PC-9 (cell line): ENCODE measurements around the gene GPR152. TPM values are rescaled to one million over a fixed set of nuclear protein-coding genes. Genes with fewer than 3 reads are reported as not detected.

Experiments used
- BruUV-seq: library from RNA; stranded (reverse); fragments of 400-500 nt; replicated peaks from 2 replicates; lab custom pipeline; 2021; lab: Mats Ljungman, UMichigan
- CTCF ChIA-PET: fragments of 300-600 bp; sonication (Branson Sonifier 250); formaldehyde crosslinking; loops from one replicate; lab custom pipeline; 2022; ENCODE audit warnings: antibody characterized with exemption; lab: Charles Lee
- POLR2A ChIA-PET: fragments of 300-600 bp; sonication (Branson Sonifier 250); formaldehyde crosslinking; loops from one replicate; lab custom pipeline; 2022; ENCODE audit warnings: antibody characterized with exemption; ENCODE audit not compliant: unreplicated experiment; lab: Charles Lee
- DNase-seq, 2 experiments: peaks; one replicate each; pipeline versions ENCODE4 v3.0.0 to v3.0.0-alpha.2; 2015 to 2022; ENCODE audit warnings: mixed read lengths in 1 of 2
- H2AFZ ChIP-seq: fragments of 200-600 bp; sonication (generic); 2 replicates; pipeline ENCODE4 v1.8.1; 2017; ENCODE audit warnings: antibody characterized with exemption
- H3F3A ChIP-seq: fragments of 200-600 bp; sonication (generic); 2 replicates; pipeline ENCODE4 v1.8.1; 2017; ENCODE audit warnings: antibody characterized with exemption, mild to moderate bottlenecking, low read depth; ENCODE audit not compliant: insufficient read depth
- H3K27ac ChIP-seq: fragments of 200-600 bp; sonication (generic); 2 replicates; pipeline ENCODE4 v1.6.1; 2016; ENCODE audit warnings: mixed run types
- H3K27me3 ChIP-seq: fragments of 200-600 bp; sonication (generic); 2 replicates; pipeline ENCODE4 v1.6.1; 2016; ENCODE audit warnings: low read depth, mixed run types; ENCODE audit not compliant: insufficient read depth
- H3K36me3 ChIP-seq: fragments of 200-600 bp; sonication (generic); 2 replicates; pipeline ENCODE4 v1.6.1; 2016; ENCODE audit warnings: low read depth, mixed run types
- H3K4me1 ChIP-seq: fragments of 200-600 bp; sonication (generic); replicated peaks from 2 replicates; pipeline ENCODE4 v1.6.1; 2016; ENCODE audit warnings: mixed run types; ENCODE audit not compliant: insufficient read depth
- H3K4me2 ChIP-seq: fragments of 200-600 bp; sonication (generic); 2 replicates; pipeline ENCODE4 v1.6.1; 2017; ENCODE audit warnings: mixed run types
- H3K4me3 ChIP-seq: fragments of 200-600 bp; sonication (generic); 2 replicates; pipeline ENCODE4 v1.6.1; 2016; ENCODE audit warnings: mixed run types
- H3K79me2 ChIP-seq: fragments of 200-600 bp; sonication (generic); 2 replicates; pipeline ENCODE4 v1.6.1; 2017; ENCODE audit warnings: low read depth, mixed run types
- H3K9me2 ChIP-seq: fragments of 200-600 bp; sonication (generic); 2 replicates; pipeline ENCODE4 v1.8.1; 2017; ENCODE audit warnings: mild to moderate bottlenecking; ENCODE audit not compliant: insufficient read depth
- H3K9me3 ChIP-seq: fragments of 200-600 bp; sonication (generic); 2 replicates; pipeline ENCODE4 v1.8.1; 2016; ENCODE audit warnings: low read depth; ENCODE audit not compliant: insufficient read depth
- H4K20me1 ChIP-seq: fragments of 200-600 bp; sonication (generic); 2 replicates; pipeline ENCODE4 v1.8.1; 2017; ENCODE audit not compliant: insufficient read depth
- CTCF ChIP-seq: fragments of 200-600 bp; sonication (generic); conservative IDR thresholded peaks from 2 replicates; pipeline ENCODE4 v1.6.1; 2017; ENCODE audit warnings: mixed run types, antibody characterized with exemption, mild to moderate bottlenecking, moderate library complexity
- EZH2 ChIP-seq: fragments of 200-600 bp; sonication (generic); IDR thresholded peaks from 2 replicates; pipeline ENCODE4 v1.8.0; 2017; ENCODE audit warnings: antibody characterized with exemption, low read depth
- intact Hi-C: fragments of 100-400 bp; cut with micrococcal nuclease; formaldehyde crosslinking; loops from one replicate; pipeline ENCODE4 v1.10.0; 2022; ENCODE audit not compliant: unreplicated experiment
- total RNA-seq: library from RNA; stranded (reverse); gene quantifications from 2 replicates; pipeline ENCODE4 v1.2.3, GENCODE V29; 2021

GPR152 gene
- total RNA-seq, 1 experiment from 2014 or later = not detected

- H2AFZ ChIP-seq = peak overlapping the region; percentile 81
- BruUV-seq = TSS peak; percentile 15
- H3K9me3 ChIP-seq = no peaks in the 10 kb centered on the region
- peaks cover 39% of the 10 kb centered on the region for H3K4me1 ChIP-seq
- ChIA-PET CTCF (interaction anchor here (0.5 to 2.4 kb wide), 5 partner anchors 45 to 221 kb away, joined by 3 to 13 read pairs (median 4); partner anchors contain the start of genes CLCF1 and PPP1CA), POLR2A (interaction anchor here (0.6 to 0.8 kb wide), 6 partner anchors 67 to 852 kb away, joined by 3 to 7 read pairs (median 5); no protein-coding TSS in a partner anchor)
- H4K20me1 ChIP-seq = no peaks in the 10 kb centered on the region
- H3K27ac ChIP-seq = peak overlapping the region; percentile 48
- intact Hi-C loops = loop anchor here (1.0 to 5.0 kb wide), 6 partner anchors 26 to 116 kb away; partner anchors contain the start of genes CORO1B, GSTP1, POLD4 and PPP1CA
- no peak for TF ChIP-seq EZH2
- TF ChIP-seq CTCF = no peak
- DNase-seq = no peak
- peak overlapping the region; percentile 92 for H3K4me3 ChIP-seq
- peaks cover 41% of the 10 kb centered on the region for H3K79me2 ChIP-seq
- peak overlapping the region; percentile 95 for H3K4me2 ChIP-seq
- no peaks in the 10 kb centered on the region for H3K9me2 ChIP-seq
- H3K27me3 ChIP-seq = no peaks in the 10 kb centered on the region
- H3F3A ChIP-seq = peaks cover 36% of the 10 kb centered on the region
- H3K36me3 ChIP-seq = no peaks in the 10 kb centered on the region
Measured at GRCh38 chr11:67468456-67468758, 15.9 kb upstream of the GPR152 start.

GRCh38 chr11:67468056-67468455, 15.5 kb upstream of the GPR152 start:
- DNase-seq = peak; percentile 88 to 91
- H3K9me3 ChIP-seq = no peaks in the 10 kb centered on the region
- H3K36me3 ChIP-seq = no peaks in the 10 kb centered on the region
- ChIA-PET POLR2A (interaction anchor here (0.6 to 0.8 kb wide), 3 partner anchors 114 to 319 kb away, joined by 3 to 7 read pairs (median 4); no protein-coding TSS in a partner anchor), CTCF (interaction anchor here (0.6 to 2.4 kb wide), 3 partner anchors 67 to 221 kb away, joined by 3 to 13 read pairs (median 9); partner anchors contain the start of genes CLCF1 and PPP1CA)
- no peaks in the 10 kb centered on the region for H4K20me1 ChIP-seq
- H3K27me3 ChIP-seq = no peaks in the 10 kb centered on the region
- peak overlapping the region; percentile 81 for H2AFZ ChIP-seq
- peak overlapping the region; percentile 95 for H3K4me2 ChIP-seq
- TF ChIP-seq EZH2 (no peak), CTCF (no peak)
- intact Hi-C loops = loop anchor here (1.0 to 5.0 kb wide), 6 partner anchors 25 to 116 kb away; partner anchors contain the start of genes CORO1B, GSTP1, POLD4 and PPP1CA
- peak overlapping the region; percentile 48 for H3K27ac ChIP-seq
- no peaks in the 10 kb centered on the region for H3K9me2 ChIP-seq
- peaks cover 39% of the 10 kb centered on the region for H3F3A ChIP-seq
- H3K79me2 ChIP-seq = peaks cover 41% of the 10 kb centered on the region
- BruUV-seq = no TSS peak
- peak overlapping the region; percentile 92 for H3K4me3 ChIP-seq
- H3K4me1 ChIP-seq = peaks cover 43% of the 10 kb centered on the region

GRCh38 chr11:67466962-67467771, 14.6 kb upstream of the GPR152 start:
- H3K4me3 ChIP-seq = peak overlapping the region; percentile 92; the same call in 1 of the 2 replicates

More at GRCh38 chr11:67466962-67467771, 14.6 kb upstream of the GPR152 start:
- no peak overlapping the region for H2AFZ ChIP-seq
- H3K9me2 ChIP-seq = no peaks in the 10 kb centered on the region
- H4K20me1 ChIP-seq = no peaks in the 10 kb centered on the region
- no peaks in the 10 kb centered on the region for H3K27me3 ChIP-seq
- peaks cover 43% of the 10 kb centered on the region for H3F3A ChIP-seq
- intact Hi-C loops = loop anchor here (5.0 kb wide), 2 partner anchors 115 kb away; partner anchors contain the start of genes GSTP1 and POLD4
- no TSS peak for BruUV-seq
- peak overlapping the region; percentile 95 for H3K4me2 ChIP-seq
- H3K4me1 ChIP-seq = peaks cover 45% of the 10 kb centered on the region
- TF ChIP-seq EZH2 (no peak), CTCF (no peak)
- no peaks in the 10 kb centered on the region for H3K9me3 ChIP-seq
- H3K36me3 ChIP-seq = no peaks in the 10 kb centered on the region
- ChIA-PET POLR2A (interaction anchor here (0.6 to 0.8 kb wide), 2 partner anchors 136 to 228 kb away, joined by 3 to 19 read pairs; no protein-coding TSS in a partner anchor), CTCF (interaction anchor here (2.4 kb wide), 1 partner anchor 66 kb away, joined by 9 read pairs; the partner anchor contains the start of gene PPP1CA)
- peaks cover 41% of the 10 kb centered on the region for H3K79me2 ChIP-seq
- peak overlapping the region; percentile 48 for H3K27ac ChIP-seq
- DNase-seq = no peak
